HCT116 (cell line): Measurements from ENCODE around the gene SLC10A3. TPM values are rescaled to one million over a fixed set of nuclear protein-coding genes. Genes with fewer than 3 reads are reported as not detected.

ENCODE experiments used
- ATAC-seq: fragments of 200-7000 bp; cut with Tn5 transposase; 2 replicates; pipeline ENCODE4 v1.9.1; 2020; ENCODE audit warnings: mild to moderate bottlenecking, moderate library complexity
- BruUV-seq: library from RNA; stranded (reverse); fragments of 400-500 nt; replicated peaks from 2 replicates; lab custom pipeline; 2021; lab: Mats Ljungman, UMichigan
- CTCF ChIA-PET: fragments of 300-600 bp; sonication (Branson Sonifier 250); formaldehyde crosslinking; loops from one replicate; lab custom pipeline; 2021; ENCODE audit warnings: antibody characterized with exemption; lab: Charles Lee
- POLR2A ChIA-PET: fragments of 300-600, 350-600 bp; sonication (Branson Sonifier 250); formaldehyde crosslinking; loops from one replicate; lab custom pipeline; 2021; ENCODE audit warnings: antibody characterized with exemption; lab: Charles Lee
- RAD21 ChIA-PET, 2 experiments: fragments of 300-600 bp; sonication (Branson Sonifier 250); formaldehyde crosslinking; loops; one replicate each; lab custom pipeline; 2023; ENCODE audit warnings: low total read pairs in 2 of 2; ENCODE audit not compliant: uncharacterized antibody in 2 of 2, unreplicated experiment in 2 of 2, low non-redundant PET in 1 of 2; lab: Charles Lee
- DNase-seq: peaks from one replicate; pipeline ENCODE4 v3.0.0-alpha.2; 2010; ENCODE audit warnings: low read depth, low spot score
- H2AFZ ChIP-seq: fragments of 200-600 bp; shearing (Covaris generic), sonication (generic); 2 replicates; pipeline ENCODE4 v1.6.1; 2017; ENCODE audit warnings: low read depth, mixed run types, mixed read lengths, antibody characterized with exemption, low read length; ENCODE audit not compliant: poor library complexity, severe bottlenecking
- H3K27ac ChIP-seq: 2 replicates; pipeline ENCODE4 v1.5.1; 2012; ENCODE audit warnings: low read depth, low read length
- H3K27me3 ChIP-seq: fragments of 200-600 bp; sonication (generic); 2 replicates; pipeline ENCODE4 v1.6.1; 2016; ENCODE audit warnings: mixed run types, low read length, mixed read lengths; ENCODE audit not compliant: insufficient read depth
- H3K36me3 ChIP-seq, 2 experiments: fragments of 200-500 bp in 1 of 2; fragments of 200-600 bp in 1 of 2; sonication (Bioruptor generic) in 1 of 2; sonication (generic) in 1 of 2; 2 replicates each; pipeline versions ENCODE4 v1.5.1 to v1.6.1; 2014 to 2016; ENCODE audit warnings: low read length in 2 of 2, inconsistent platforms in 1 of 2, mixed read lengths in 1 of 2, mixed run types in 1 of 2; ENCODE audit not compliant: insufficient read depth in 2 of 2, control insufficient read depth in 1 of 2
- H3K4me1 ChIP-seq, 2 experiments: fragments of 200-600 bp in 1 of 2; sonication (generic) in 1 of 2; 2 replicates each; pipeline versions ENCODE4 v1.5.1 to v1.6.1; 2012 to 2017; ENCODE audit warnings: low read length in 2 of 2, inconsistent platforms in 1 of 2, mild to moderate bottlenecking in 1 of 2, mixed read lengths in 1 of 2, mixed run types in 1 of 2, moderate library complexity in 1 of 2; ENCODE audit not compliant: insufficient read depth in 2 of 2, control insufficient read depth in 1 of 2
- H3K4me2 ChIP-seq: fragments of 200-600 bp; sonication (generic); 2 replicates; pipeline ENCODE4 v1.6.1; 2017; ENCODE audit warnings: mixed run types, low read length, mixed read lengths
- H3K4me3 ChIP-seq, 2 experiments: fragments of 200-600 bp in 1 of 2; sonication (generic) in 1 of 2; replicated peaks in 1 of 2; 2 replicates each; pipeline ENCODE4 v1.5.1; 2011 to 2016; ENCODE audit warnings: low read length in 2 of 2, control low read depth in 1 of 2, low read depth in 1 of 2, mild to moderate bottlenecking in 1 of 2, mixed read lengths in 1 of 2, mixed run types in 1 of 2
- H3K79me2 ChIP-seq: fragments of 200-600 bp; sonication (generic); 2 replicates; pipeline ENCODE4 v1.6.1; 2017; ENCODE audit warnings: mild to moderate bottlenecking, mixed run types, low read length, moderate library complexity, mixed read lengths; ENCODE audit not compliant: insufficient read depth
- H3K9ac ChIP-seq: fragments of 200-600 bp; sonication (generic); 2 replicates; pipeline ENCODE4 v1.6.1; 2016; ENCODE audit warnings: low read length, mixed read lengths
- H3K9me2 ChIP-seq: fragments of 200-600 bp; sonication (generic), shearing (Covaris generic); 2 replicates; pipeline ENCODE4 v1.6.1; 2017; ENCODE audit warnings: mixed run types, mild to moderate bottlenecking, moderate library complexity; ENCODE audit not compliant: insufficient read depth
- H3K9me3 ChIP-seq, 2 experiments: fragments of 200-500 bp in 1 of 2; fragments of 200-600 bp in 1 of 2; sonication (Bioruptor generic) in 1 of 2; sonication (generic) in 1 of 2; 2 replicates each; pipeline ENCODE4 v1.6.1; 2014 to 2017; ENCODE audit warnings: low read length in 2 of 2, mixed read lengths in 2 of 2, inconsistent platforms in 1 of 2, low read depth in 1 of 2, mild to moderate bottlenecking in 1 of 2, mixed run types in 1 of 2, moderate library complexity in 1 of 2; ENCODE audit not compliant: control insufficient read depth in 1 of 2, insufficient read depth in 1 of 2
- H4K20me1 ChIP-seq: fragments of 200-600 bp; sonication (generic), shearing (Covaris generic); 2 replicates; pipeline ENCODE4 v1.6.1; 2017; ENCODE audit warnings: mixed run types, mild to moderate bottlenecking, moderate library complexity; ENCODE audit not compliant: insufficient read depth
- CEBPB ChIP-seq: IDR thresholded peaks from 2 replicates; pipeline ENCODE4 v1.6.1; 2012; ENCODE audit warnings: low read depth
- ELF1 ChIP-seq: IDR thresholded peaks from 2 replicates; pipeline ENCODE4 v1.6.1; 2012; ENCODE audit warnings: low read depth, borderline replicate concordance
- EZH2 ChIP-seq: fragments of 200-600 bp; sonication (generic); IDR thresholded peaks from 2 replicates; pipeline ENCODE4 v1.6.1; 2017; ENCODE audit warnings: antibody characterized with exemption, mixed run types
- FOSL1 ChIP-seq: IDR thresholded peaks from 2 replicates; pipeline ENCODE4 v1.6.1; 2012; ENCODE audit warnings: low read depth
- JUND ChIP-seq: IDR thresholded peaks from 2 replicates; pipeline ENCODE4 v1.6.1; 2012
- RAD21 ChIP-seq: IDR thresholded peaks from 2 replicates; pipeline ENCODE4 v1.6.1; 2012; ENCODE audit warnings: low read depth, mild to moderate bottlenecking
- SIN3A ChIP-seq: IDR thresholded peaks from 2 replicates; pipeline ENCODE4 v1.6.1; 2012; ENCODE audit warnings: low read depth
- SP1 ChIP-seq: IDR thresholded peaks from 2 replicates; pipeline ENCODE4 v1.6.1; 2012; ENCODE audit warnings: low read depth
- TCF7L2 ChIP-seq: IDR thresholded peaks from 2 replicates; pipeline ENCODE4 v1.7.0; 2011; ENCODE audit warnings: borderline replicate concordance, inconsistent platforms; ENCODE audit not compliant: insufficient read depth, insufficient read length; ENCODE audit errors: extremely low read depth
- ZFX ChIP-seq: fragments of 450-650 bp; IDR thresholded peaks from 2 replicates; pipeline ENCODE4 v1.6.1; 2017
- intact Hi-C: fragments of 100-400 bp; cut with micrococcal nuclease; formaldehyde crosslinking; loops from 2 replicates; pipeline ENCODE4 v1.10.0; 2022
- total RNA-seq: library from RNA; stranded (reverse); gene quantifications from one replicate; pipeline ENCODE4 v1.2.1, GENCODE V29; 2021; ENCODE audit not compliant: unreplicated experiment
- TF ChIP-seq, protein P1 (sequence below), 3 experiments: fragments of 200-600 bp in 1 of 3; sonication (generic) in 1 of 3; IDR thresholded peaks in 2 of 3; conservative IDR thresholded peaks in 1 of 3; 2 replicates each; pipeline ENCODE4 v1.5.1; 2012 to 2017; ENCODE audit warnings: low read depth in 2 of 3, low read length in 2 of 3, antibody characterized with exemption in 1 of 3, borderline replicate concordance in 1 of 3, control low read depth in 1 of 3, mild to moderate bottlenecking in 1 of 3, mixed read lengths in 1 of 3, mixed run types in 1 of 3, moderate library complexity in 1 of 3; ENCODE audit not compliant: insufficient read depth in 1 of 3
- TF ChIP-seq, protein P2 (sequence below): IDR thresholded peaks from 2 replicates; pipeline ENCODE4 v1.6.1; 2012; ENCODE audit warnings: low read depth
- TF ChIP-seq, protein P3 (sequence below): IDR thresholded peaks from 2 replicates; pipeline ENCODE4 v1.6.1; 2012
- TF ChIP-seq, protein P4 (sequence below): IDR thresholded peaks from 2 replicates; pipeline ENCODE4 v1.6.1; 2011; ENCODE audit warnings: mild to moderate bottlenecking, low read length, moderate library complexity; ENCODE audit not compliant: insufficient replicate concordance; ENCODE audit errors: extremely low read depth

The SLC10A3 gene
- total RNA-seq, 1 experiment from 2014 or later = 16.2 TPM

DNA sequence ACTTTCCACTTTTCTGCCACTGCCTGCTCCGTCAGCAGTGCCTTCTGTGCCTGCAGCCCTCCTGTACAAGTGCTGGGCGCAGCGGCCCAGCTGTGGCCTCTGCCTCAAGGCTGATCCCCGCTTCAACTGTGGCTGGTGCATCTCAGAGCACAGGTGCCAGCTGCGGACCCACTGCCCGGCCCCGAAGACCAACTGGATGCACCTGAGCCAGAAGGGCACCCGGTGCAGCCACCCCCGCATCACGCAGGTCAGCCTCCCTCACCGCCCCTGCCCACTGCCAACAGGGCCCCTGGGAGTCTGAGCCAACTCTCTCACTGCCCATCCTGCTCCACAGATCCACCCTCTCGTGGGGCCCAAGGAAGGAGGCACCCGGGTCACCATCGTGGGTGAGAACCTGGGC lies 24.8 kb downstream of the SLC10A3 start:
- no peak for ATAC-seq
- TF ChIP-seq RAD21 (no peak), SIN3A (no peak), TCF7L2 (no peak), ZFX (no peak), CEBPB (no peak), JUND (no peak), SP1 (no peak), FOSL1 (no peak), EZH2 (no peak), ELF1 (no peak)
- TF ChIP-seq, protein P1, sequence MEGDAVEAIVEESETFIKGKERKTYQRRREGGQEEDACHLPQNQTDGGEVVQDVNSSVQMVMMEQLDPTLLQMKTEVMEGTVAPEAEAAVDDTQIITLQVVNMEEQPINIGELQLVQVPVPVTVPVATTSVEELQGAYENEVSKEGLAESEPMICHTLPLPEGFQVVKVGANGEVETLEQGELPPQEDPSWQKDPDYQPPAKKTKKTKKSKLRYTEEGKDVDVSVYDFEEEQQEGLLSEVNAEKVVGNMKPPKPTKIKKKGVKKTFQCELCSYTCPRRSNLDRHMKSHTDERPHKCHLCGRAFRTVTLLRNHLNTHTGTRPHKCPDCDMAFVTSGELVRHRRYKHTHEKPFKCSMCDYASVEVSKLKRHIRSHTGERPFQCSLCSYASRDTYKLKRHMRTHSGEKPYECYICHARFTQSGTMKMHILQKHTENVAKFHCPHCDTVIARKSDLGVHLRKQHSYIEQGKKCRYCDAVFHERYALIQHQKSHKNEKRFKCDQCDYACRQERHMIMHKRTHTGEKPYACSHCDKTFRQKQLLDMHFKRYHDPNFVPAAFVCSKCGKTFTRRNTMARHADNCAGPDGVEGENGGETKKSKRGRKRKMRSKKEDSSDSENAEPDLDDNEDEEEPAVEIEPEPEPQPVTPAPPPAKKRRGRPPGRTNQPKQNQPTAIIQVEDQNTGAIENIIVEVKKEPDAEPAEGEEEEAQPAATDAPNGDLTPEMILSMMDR (IDR thresholded peaks at IDR 0.05 in 2 of 3, conservative IDR thresholded peaks at IDR 0.05 in 1 of 3; ENCODE audit: borderline replicate concordance in 1 of 3, insufficient read depth in 1 of 3, low read depth in 2 of 3, low read length in 2 of 3) = no peak
- TF ChIP-seq, protein P2, sequence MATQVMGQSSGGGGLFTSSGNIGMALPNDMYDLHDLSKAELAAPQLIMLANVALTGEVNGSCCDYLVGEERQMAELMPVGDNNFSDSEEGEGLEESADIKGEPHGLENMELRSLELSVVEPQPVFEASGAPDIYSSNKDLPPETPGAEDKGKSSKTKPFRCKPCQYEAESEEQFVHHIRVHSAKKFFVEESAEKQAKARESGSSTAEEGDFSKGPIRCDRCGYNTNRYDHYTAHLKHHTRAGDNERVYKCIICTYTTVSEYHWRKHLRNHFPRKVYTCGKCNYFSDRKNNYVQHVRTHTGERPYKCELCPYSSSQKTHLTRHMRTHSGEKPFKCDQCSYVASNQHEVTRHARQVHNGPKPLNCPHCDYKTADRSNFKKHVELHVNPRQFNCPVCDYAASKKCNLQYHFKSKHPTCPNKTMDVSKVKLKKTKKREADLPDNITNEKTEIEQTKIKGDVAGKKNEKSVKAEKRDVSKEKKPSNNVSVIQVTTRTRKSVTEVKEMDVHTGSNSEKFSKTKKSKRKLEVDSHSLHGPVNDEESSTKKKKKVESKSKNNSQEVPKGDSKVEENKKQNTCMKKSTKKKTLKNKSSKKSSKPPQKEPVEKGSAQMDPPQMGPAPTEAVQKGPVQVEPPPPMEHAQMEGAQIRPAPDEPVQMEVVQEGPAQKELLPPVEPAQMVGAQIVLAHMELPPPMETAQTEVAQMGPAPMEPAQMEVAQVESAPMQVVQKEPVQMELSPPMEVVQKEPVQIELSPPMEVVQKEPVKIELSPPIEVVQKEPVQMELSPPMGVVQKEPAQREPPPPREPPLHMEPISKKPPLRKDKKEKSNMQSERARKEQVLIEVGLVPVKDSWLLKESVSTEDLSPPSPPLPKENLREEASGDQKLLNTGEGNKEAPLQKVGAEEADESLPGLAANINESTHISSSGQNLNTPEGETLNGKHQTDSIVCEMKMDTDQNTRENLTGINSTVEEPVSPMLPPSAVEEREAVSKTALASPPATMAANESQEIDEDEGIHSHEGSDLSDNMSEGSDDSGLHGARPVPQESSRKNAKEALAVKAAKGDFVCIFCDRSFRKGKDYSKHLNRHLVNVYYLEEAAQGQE = no peak
- TF ChIP-seq, protein P3, sequence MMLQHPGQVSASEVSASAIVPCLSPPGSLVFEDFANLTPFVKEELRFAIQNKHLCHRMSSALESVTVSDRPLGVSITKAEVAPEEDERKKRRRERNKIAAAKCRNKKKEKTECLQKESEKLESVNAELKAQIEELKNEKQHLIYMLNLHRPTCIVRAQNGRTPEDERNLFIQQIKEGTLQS = no peak
- TF ChIP-seq, protein P4, sequence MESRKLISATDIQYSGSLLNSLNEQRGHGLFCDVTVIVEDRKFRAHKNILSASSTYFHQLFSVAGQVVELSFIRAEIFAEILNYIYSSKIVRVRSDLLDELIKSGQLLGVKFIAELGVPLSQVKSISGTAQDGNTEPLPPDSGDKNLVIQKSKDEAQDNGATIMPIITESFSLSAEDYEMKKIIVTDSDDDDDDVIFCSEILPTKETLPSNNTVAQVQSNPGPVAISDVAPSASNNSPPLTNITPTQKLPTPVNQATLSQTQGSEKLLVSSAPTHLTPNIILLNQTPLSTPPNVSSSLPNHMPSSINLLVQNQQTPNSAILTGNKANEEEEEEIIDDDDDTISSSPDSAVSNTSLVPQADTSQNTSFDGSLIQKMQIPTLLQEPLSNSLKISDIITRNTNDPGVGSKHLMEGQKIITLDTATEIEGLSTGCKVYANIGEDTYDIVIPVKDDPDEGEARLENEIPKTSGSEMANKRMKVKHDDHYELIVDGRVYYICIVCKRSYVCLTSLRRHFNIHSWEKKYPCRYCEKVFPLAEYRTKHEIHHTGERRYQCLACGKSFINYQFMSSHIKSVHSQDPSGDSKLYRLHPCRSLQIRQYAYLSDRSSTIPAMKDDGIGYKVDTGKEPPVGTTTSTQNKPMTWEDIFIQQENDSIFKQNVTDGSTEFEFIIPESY = no peak
- H3K27me3 ChIP-seq = no peaks in the 10 kb centered on the region
- intact Hi-C loops = no loop called here
- CTCF ChIA-PET = no interaction called here
- no peaks in the 10 kb centered on the region for H4K20me1 ChIP-seq
- DNase-seq = no peak
- H3K4me3 ChIP-seq = no peak overlapping the region
- peaks cover 4% of the 10 kb centered on the region; the same call in 1 of the 2 replicates for H3K79me2 ChIP-seq
- H2AFZ ChIP-seq = no peak overlapping the region
- RAD21 ChIA-PET = no interaction called here
- BruUV-seq = no TSS peak
- H3K4me1 ChIP-seq = no peaks in the 10 kb centered on the region
- H3K27ac ChIP-seq = no peak overlapping the region
- no peaks in the 10 kb centered on the region for H3K9me2 ChIP-seq
- POLR2A ChIA-PET = no interaction called here
- H3K9me3 ChIP-seq = no peaks in the 10 kb centered on the region
- H3K4me2 ChIP-seq = no peak overlapping the region
- H3K9ac ChIP-seq = no peak overlapping the region
- H3K36me3 ChIP-seq = peaks cover 2 to 4% of the 10 kb centered on the region in 2 experiments; a peak in 1 of 4 replicates
